ENCODE measurements around the gene IKZF3.

DNA sequence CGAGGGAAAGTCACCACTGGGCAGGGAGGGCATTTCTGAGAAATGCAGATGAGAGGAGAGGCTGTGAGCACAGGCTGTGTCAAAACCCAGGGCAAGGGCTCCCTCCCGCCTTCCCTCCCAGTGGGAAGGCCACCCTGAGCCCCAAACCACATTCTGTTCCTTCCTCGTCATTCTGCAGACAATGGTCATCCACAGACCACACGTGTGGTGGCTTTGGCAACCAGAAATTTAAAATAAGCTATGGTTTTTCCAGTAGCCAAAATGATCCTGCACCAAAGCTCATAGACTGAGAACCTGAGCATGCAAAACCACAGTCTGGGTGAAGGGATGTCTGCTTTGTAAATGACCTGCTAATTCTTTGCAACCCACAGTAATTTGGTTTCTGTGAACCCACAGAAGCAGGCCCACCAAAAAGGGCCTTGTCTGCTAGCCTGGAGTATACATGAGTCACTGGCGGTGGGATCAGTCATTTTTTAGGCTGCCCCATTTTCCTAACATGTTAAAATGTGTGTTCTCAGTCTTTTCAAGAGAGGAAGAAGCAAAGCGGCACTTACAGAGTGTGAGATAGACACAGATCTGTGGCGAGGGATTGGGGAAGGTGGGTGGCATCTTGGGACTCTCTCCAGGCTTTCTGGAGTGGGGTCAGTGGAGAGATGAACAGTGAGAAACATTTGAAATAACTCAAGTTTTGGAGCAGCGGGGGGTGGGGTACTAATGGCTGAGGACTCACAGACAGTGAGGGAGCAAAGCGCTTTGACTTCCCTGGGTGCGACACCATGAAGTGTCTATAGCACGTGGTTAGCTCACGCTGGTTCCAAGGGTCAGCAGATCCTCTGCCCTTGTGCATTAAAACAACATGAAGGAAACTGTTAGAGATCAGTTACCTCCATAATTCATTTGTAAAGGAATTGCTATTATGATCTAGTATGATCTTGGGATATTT lies 105.9 kb downstream of the IKZF3 start:
- TF ChIP-seq CTCF (IDR thresholded peaks at IDR 0.05) (no peak), POLR2A (IDR thresholded peaks at IDR 0.05) (no peak), EP300 (IDR thresholded peaks at IDR 0.05) (no peak)
